ENCODE measurements around the gene TMCO2.

Gene TMCO2

DNA sequence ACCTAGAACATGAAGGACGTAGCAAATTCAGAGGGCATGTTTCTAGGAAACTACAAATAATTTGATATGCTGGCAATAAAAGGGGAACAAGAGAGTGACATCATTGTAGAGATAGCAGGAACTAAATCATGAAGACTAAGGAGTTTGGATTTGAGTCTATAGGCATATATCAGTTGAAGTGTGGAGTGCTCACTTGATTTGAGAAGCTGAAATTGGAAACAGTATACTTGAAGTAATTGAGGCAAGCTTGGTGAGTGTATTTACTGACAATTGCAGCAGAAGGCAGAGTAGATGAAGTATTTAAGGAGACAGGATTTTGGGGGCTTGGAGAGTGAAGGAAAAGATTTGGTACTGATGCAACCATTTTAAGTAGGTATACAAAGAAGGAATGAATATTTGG is 6.4 kb upstream of the TMCO2 start:
- H3K4me1 Mint-ChIP-seq, result no peaks in the 10 kb centered on the region
- peaks cover 41% of the 10 kb centered on the region for H3K36me3 Mint-ChIP-seq (ENCODE audit: low read depth)
- H3K4me3 Mint-ChIP-seq, result no peak overlapping the region
- DNase-seq, result no peak
- TF ChIP-seq, protein P1, sequence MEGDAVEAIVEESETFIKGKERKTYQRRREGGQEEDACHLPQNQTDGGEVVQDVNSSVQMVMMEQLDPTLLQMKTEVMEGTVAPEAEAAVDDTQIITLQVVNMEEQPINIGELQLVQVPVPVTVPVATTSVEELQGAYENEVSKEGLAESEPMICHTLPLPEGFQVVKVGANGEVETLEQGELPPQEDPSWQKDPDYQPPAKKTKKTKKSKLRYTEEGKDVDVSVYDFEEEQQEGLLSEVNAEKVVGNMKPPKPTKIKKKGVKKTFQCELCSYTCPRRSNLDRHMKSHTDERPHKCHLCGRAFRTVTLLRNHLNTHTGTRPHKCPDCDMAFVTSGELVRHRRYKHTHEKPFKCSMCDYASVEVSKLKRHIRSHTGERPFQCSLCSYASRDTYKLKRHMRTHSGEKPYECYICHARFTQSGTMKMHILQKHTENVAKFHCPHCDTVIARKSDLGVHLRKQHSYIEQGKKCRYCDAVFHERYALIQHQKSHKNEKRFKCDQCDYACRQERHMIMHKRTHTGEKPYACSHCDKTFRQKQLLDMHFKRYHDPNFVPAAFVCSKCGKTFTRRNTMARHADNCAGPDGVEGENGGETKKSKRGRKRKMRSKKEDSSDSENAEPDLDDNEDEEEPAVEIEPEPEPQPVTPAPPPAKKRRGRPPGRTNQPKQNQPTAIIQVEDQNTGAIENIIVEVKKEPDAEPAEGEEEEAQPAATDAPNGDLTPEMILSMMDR (IDR thresholded peaks at IDR 0.05), result no peak
- no peaks in the 10 kb centered on the region for H3K9me3 Mint-ChIP-seq
- H3K27ac Mint-ChIP-seq, result peak overlapping the region; percentile 12
- H3K27me3 Mint-ChIP-seq (ENCODE audit: low read depth, poor library complexity), result peaks cover 4% of the 10 kb centered on the region

DNA sequence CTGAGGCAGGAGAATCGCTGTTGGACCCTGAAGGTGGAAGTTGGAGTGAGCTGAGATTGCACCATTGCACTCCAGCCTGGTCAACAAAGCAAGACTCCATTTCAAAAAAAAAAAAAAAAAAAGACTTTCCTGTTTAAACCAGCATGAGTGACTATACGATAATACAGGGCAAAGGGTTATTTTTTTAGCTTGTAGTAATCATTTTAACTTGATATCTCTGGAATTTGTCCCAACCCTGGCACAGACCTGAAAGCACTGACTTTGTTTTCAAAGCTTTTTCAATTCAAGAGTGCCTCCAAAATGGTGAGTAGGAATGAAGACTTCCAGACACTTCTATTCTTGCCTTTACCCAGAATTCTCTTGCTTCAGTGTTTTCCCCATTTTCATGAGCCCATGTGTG is 4.4 kb upstream of the TMCO2 start:
- no peak overlapping the region for H3K4me3 Mint-ChIP-seq
- peaks cover 4% of the 10 kb centered on the region for H3K27me3 Mint-ChIP-seq (ENCODE audit: low read depth, poor library complexity)
- peaks cover 21% of the 10 kb centered on the region for H3K36me3 Mint-ChIP-seq (ENCODE audit: low read depth)
- H3K27ac Mint-ChIP-seq, result no peak overlapping the region
- H3K4me1 Mint-ChIP-seq, result no peaks in the 10 kb centered on the region
- no peaks in the 10 kb centered on the region for H3K9me3 Mint-ChIP-seq
- no peak for DNase-seq
- TF ChIP-seq, protein P1 (IDR thresholded peaks at IDR 0.05), result no peak

DNA sequence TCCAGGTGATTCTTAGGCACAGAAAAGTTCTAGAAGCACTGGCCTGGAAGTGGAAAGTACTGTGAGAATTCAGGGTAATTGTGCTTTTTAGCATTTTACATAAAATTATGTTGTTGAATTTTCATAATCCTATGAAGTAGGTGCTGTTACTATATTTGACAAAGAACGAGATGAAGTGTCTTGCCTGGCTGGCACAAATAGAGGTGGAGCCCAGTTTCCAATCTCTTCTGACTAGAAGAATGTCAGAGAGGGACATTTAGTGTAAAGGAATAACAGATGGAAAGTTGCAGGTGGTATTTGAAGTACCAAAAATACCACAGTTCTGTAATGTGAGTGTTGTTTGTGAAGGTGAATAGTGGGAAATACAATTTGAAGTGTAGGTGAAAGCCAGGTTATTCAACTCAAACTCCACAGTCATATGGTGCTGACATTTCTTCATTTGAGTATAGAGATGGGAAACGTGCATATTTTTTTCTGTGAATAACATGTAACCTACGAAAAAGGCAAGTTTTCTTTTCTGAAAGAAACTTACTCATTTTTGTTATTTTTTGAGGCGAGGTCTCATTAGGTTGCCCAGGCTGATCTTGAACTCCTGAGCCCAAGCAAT is 3.5 kb upstream of the TMCO2 start:
- Mint-ChIP-seq H3K9me3 (no peaks in the 10 kb centered on the region), H3K36me3 (ENCODE audit: low read depth) (peaks cover 12% of the 10 kb centered on the region), H3K4me3 (no peak overlapping the region), H3K27me3 (ENCODE audit: low read depth, poor library complexity) (peaks cover 4% of the 10 kb centered on the region), H3K4me1 (no peaks in the 10 kb centered on the region), H3K27ac (no peak overlapping the region)
- TF ChIP-seq, protein P1 (IDR thresholded peaks at IDR 0.05), result no peak
- no peak for DNase-seq

DNA sequence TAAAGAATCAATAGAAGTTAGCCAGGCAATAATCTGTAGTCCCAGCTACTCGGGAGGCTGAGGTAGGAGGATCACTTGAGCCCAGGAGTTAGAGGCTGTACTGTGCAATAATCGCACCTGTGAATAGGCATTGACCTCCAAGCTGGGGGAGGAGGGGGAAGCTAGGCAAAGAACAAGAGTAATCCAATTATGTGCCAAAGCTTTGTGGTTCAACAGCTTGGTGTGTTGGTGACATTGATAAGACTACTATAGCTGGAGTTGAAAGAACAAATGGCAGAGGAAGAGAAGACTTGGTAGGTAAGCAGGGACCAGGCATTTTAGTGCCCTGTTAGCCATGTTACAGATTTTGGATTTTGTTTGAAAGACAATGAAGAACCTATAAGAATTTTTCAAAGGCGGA is 2.1 kb upstream of the TMCO2 start:
- Mint-ChIP-seq H3K4me1 (no peaks in the 10 kb centered on the region), H3K4me3 (no peak overlapping the region), H3K36me3 (ENCODE audit: low read depth) (no peaks in the 10 kb centered on the region), H3K27ac (no peak overlapping the region), H3K9me3 (no peaks in the 10 kb centered on the region), H3K27me3 (ENCODE audit: low read depth, poor library complexity) (peaks cover 4% of the 10 kb centered on the region)
- DNase-seq, result no peak
- TF ChIP-seq, protein P1 (IDR thresholded peaks at IDR 0.05), result no peak

DNA sequence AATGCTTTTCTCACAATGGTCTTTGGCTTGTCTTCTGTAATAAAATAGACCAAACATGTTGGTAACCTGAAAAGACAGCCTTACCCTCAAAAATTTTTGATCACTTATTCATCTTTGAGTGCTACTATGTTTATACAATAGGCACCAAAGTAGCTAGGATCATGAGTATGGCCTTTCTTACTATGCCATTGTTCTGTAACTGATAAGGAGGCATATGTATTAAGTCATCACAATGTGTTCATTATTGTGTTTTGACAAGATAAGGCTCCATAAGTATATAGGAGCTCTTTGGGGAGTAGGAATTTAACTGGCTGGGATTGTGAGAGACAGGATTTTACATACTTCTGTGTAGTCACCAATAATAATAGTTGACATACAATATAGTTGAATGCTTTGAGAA is 675 bp downstream of the TMCO2 start:
- peaks cover 16% of the 10 kb centered on the region for H3K27me3 Mint-ChIP-seq (ENCODE audit: low read depth, poor library complexity)
- no peaks in the 10 kb centered on the region for H3K36me3 Mint-ChIP-seq (ENCODE audit: low read depth)
- TF ChIP-seq, protein P1 (IDR thresholded peaks at IDR 0.05), result no peak
- no peak overlapping the region for H3K27ac Mint-ChIP-seq
- H3K4me3 Mint-ChIP-seq, result no peak overlapping the region
- H3K4me1 Mint-ChIP-seq, result no peaks in the 10 kb centered on the region
- no peaks in the 10 kb centered on the region for H3K9me3 Mint-ChIP-seq
- DNase-seq, result no peak

DNA sequence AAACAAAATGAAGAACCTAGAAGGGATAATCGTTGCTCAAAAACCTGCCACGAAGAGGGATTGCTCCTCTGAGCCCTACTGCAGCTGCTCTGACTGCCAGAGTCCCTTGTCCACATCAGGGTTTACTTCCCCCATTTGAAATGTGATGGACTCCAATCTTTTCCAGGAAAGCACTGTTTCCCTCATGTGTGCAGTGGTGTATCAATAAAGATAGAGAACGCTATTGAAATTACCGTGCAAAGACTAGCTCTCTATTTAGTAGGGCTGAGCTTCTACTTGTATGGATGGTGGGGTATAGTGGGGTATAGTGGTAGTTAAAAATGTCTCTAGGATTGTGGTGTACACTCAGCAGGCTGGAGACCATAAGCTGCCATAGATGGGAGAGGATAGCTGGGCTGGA is 3.7 kb downstream of the TMCO2 start:
- no peaks in the 10 kb centered on the region for H3K9me3 Mint-ChIP-seq

More for the DNA sequence above, 3.7 kb downstream of the TMCO2 start:
- H3K27ac Mint-ChIP-seq, result no peak overlapping the region
- DNase-seq, result no peak
- peaks cover 10% of the 10 kb centered on the region for H3K4me1 Mint-ChIP-seq
- no peaks in the 10 kb centered on the region for H3K36me3 Mint-ChIP-seq (ENCODE audit: low read depth)
- H3K4me3 Mint-ChIP-seq, result no peak overlapping the region
- TF ChIP-seq, protein P1 (IDR thresholded peaks at IDR 0.05), result no peak
- H3K27me3 Mint-ChIP-seq (ENCODE audit: low read depth, poor library complexity), result peaks cover 12% of the 10 kb centered on the region

All from nephron progenitor cell (in vitro differentiated cells).